ENCODE data around the gene TXLNA.

The TXLNA gene

GRCh38 chr1:32215629-32216480, 36.4 kb downstream of the TXLNA start:
- DNase-seq (ENCODE audit: low spot score): no peak

GRCh38 chr1:32216566-32216965, 37.1 kb downstream of the TXLNA start:
- no peak for DNase-seq (ENCODE audit: low spot score)

GRCh38 chr1:32219022-32219421, 39.5 kb downstream of the TXLNA start:
- no peak for DNase-seq (ENCODE audit: low spot score)

- no peak for DNase-seq (ENCODE audit: low spot score)
Measured at GRCh38 chr1:32220746-32221580, 41.5 kb downstream of the TXLNA start.

GRCh38 chr1:32221581-32221979, 42.1 kb downstream of the TXLNA start:
- DNase-seq (ENCODE audit: low spot score): no peak

GRCh38 chr1:32221980-32222755, 42.7 kb downstream of the TXLNA start, which contains the start of the genes EIF3I and TMEM234:
Gene EIF3I (plus strand): TSS chr1:32222407. CDS start chr1:32222442, 35 bp downstream.
Gene TMEM234 (minus strand): TSS chr1:32222353. CDS start chr1:32222322, 31 bp downstream.
- DNase-seq (ENCODE audit: low spot score): peak; percentile 95

GRCh38 chr1:32223683-32224082, 44.2 kb downstream of the TXLNA start:
- no peak for DNase-seq (ENCODE audit: low spot score)

- DNase-seq (ENCODE audit: low spot score): no peak
Measured at GRCh38 chr1:32224285-32224684, 44.8 kb downstream of the TXLNA start.

GRCh38 chr1:32228771-32229170, 49.3 kb downstream of the TXLNA start:
- DNase-seq (ENCODE audit: low spot score): no peak

GRCh38 chr1:32231843-32232432, 52.5 kb downstream of the TXLNA start:
- no peak for DNase-seq (ENCODE audit: low spot score)

- no peak for DNase-seq (ENCODE audit: low spot score)
Measured at GRCh38 chr1:32232558-32233304, 53.3 kb downstream of the TXLNA start.

GRCh38 chr1:32234792-32235191, 55.3 kb downstream of the TXLNA start:
- no peak for DNase-seq (ENCODE audit: low spot score)

- DNase-seq (ENCODE audit: low spot score): no peak
Measured at GRCh38 chr1:32239337-32239736, 59.9 kb downstream of the TXLNA start.

GRCh38 chr1:32239790-32240139, 60.3 kb downstream of the TXLNA start:
- DNase-seq (ENCODE audit: low spot score): no peak

GRCh38 chr1:32240140-32240951, 60.9 kb downstream of the TXLNA start:
- DNase-seq (ENCODE audit: low spot score): peak; percentile 79

GRCh38 chr1:32241001-32241763, 61.7 kb downstream of the TXLNA start:
- peak; percentile 82 for DNase-seq (ENCODE audit: low spot score)

GRCh38 chr1:32242341-32242851, 62.9 kb downstream of the TXLNA start:
- no peak for DNase-seq (ENCODE audit: low spot score)

- no peak for DNase-seq (ENCODE audit: low spot score)
Measured at GRCh38 chr1:32246888-32247273, 67.4 kb downstream of the TXLNA start, which contains the start of gene FAM167B. Gene FAM167B (plus strand): TSS chr1:32247222. CDS start chr1:32247422, 200 bp downstream.

- DNase-seq (ENCODE audit: low spot score): no peak
Measured at GRCh38 chr1:32247452-32247851, 68.0 kb downstream of the TXLNA start.

Data from left forelimb (tissue), 1 donor.